Testis (tissue), 2 donors: ENCODE data around the gene KCNH6.

Source experiments
- CTCF ChIP-seq, 3 experiments: fragments of 450-650 bp in 2 of 3; fragments of 200-600 bp in 1 of 3; sonication (generic) in 1 of 3; IDR thresholded peaks; one replicate each; pipeline ENCODE4 v1.5.1; 2016 to 2019; ENCODE audit warnings: antibody characterized with exemption in 3 of 3, mild to moderate bottlenecking in 2 of 3, moderate library complexity in 1 of 3
- POLR2A ChIP-seq: fragments of 450-650 bp; IDR thresholded peaks from one replicate; pipeline ENCODE4 v1.6.1; 2017; ENCODE audit warnings: antibody characterized with exemption, mild to moderate bottlenecking, moderate library complexity

- TF ChIP-seq CTCF (IDR thresholded peaks at IDR 0.05) (no peak), POLR2A (no peak)
Measured at GRCh38 chr17:63534078-63534570, 11.0 kb downstream of the KCNH6 start.
